HUES6 (cell line): ENCODE measurements around the gene IFNL3.
"Not testable (repeated sequence)": the region's sequence is repeated elsewhere in the genome, so short reads cannot be mapped to it uniquely, and the experiment has no call there.

ENCODE experiments used
- H3K27ac ChIP-seq: 2 replicates; pipeline ENCODE4 v1.7.0; 2013; ENCODE audit warnings: low read depth, mild to moderate bottlenecking, low read length, inconsistent platforms
- H3K27me3 ChIP-seq: 2 replicates; pipeline ENCODE4 v1.6.1; 2013; ENCODE audit warnings: low read length; ENCODE audit not compliant: control insufficient read depth, insufficient read depth
- H3K36me3 ChIP-seq: 2 replicates; pipeline ENCODE4 v1.6.1; 2013; ENCODE audit warnings: low read length; ENCODE audit not compliant: control insufficient read depth, insufficient read depth
- H3K4me1 ChIP-seq: 2 replicates; pipeline ENCODE4 v1.6.1; 2013; ENCODE audit warnings: low read length; ENCODE audit not compliant: control insufficient read depth, insufficient read depth
- H3K4me3 ChIP-seq: 2 replicates; pipeline ENCODE4 v1.5.1; 2013; ENCODE audit warnings: low read depth, low read length
- H3K9ac ChIP-seq: one replicate; pipeline ENCODE4 v1.6.1; 2013; ENCODE audit warnings: mild to moderate bottlenecking, low read length
- H3K9me3 ChIP-seq: 2 replicates; pipeline ENCODE4 v1.6.1; 2013; ENCODE audit warnings: low read depth, low read length; ENCODE audit not compliant: control insufficient read depth, insufficient read depth

The IFNL3 gene

GRCh38 chr19:39237200-39238184 lies 7.3 kb downstream of the IFNL3 start:
- no peaks in the 10 kb centered on the region for H3K36me3 ChIP-seq
- H3K9ac ChIP-seq: no peak overlapping the region
- no peaks in the 10 kb centered on the region for H3K4me1 ChIP-seq
- no peak overlapping the region for H3K27ac ChIP-seq
- no peaks in the 10 kb centered on the region for H3K9me3 ChIP-seq
- no peak overlapping the region for H3K4me3 ChIP-seq
- peaks cover 23% of the 10 kb centered on the region for H3K27me3 ChIP-seq

- Histone ChIP-seq H3K9me3 (no peaks in the 10 kb centered on the region), H3K27ac (no peak overlapping the region), H3K4me1 (no peaks in the 10 kb centered on the region), H3K27me3 (peaks cover 30% of the 10 kb centered on the region), H3K9ac (no peak overlapping the region), H3K36me3 (no peaks in the 10 kb centered on the region), H3K4me3 (no peak overlapping the region)
Observed at GRCh38 chr19:39236527-39236926, 8.3 kb downstream of the IFNL3 start.

- no peak overlapping the region for H3K27ac ChIP-seq
- no peaks in the 10 kb centered on the region for H3K9me3 ChIP-seq
- H3K36me3 ChIP-seq: no peaks in the 10 kb centered on the region
- no peaks in the 10 kb centered on the region for H3K4me1 ChIP-seq
- no peak overlapping the region for H3K9ac ChIP-seq
- peaks cover 23% of the 10 kb centered on the region; the same call in 1 of the 2 replicates for H3K27me3 ChIP-seq
- H3K4me3 ChIP-seq: no peak overlapping the region
Observed at GRCh38 chr19:39232708-39233107, 12.1 kb downstream of the IFNL3 start.

- Histone ChIP-seq H3K9ac (no peak overlapping the region), H3K36me3 (no peaks in the 10 kb centered on the region), H3K27ac (no peak overlapping the region)
Observed at GRCh38 chr19:39230096-39230764, 14.6 kb downstream of the IFNL3 start.

GRCh38 chr19:39224910-39225309 lies 19.9 kb downstream of the IFNL3 start:
- Histone ChIP-seq H3K27ac (no peak overlapping the region), H3K4me1 (no peaks in the 10 kb centered on the region), H3K27me3 (peaks cover 28% of the 10 kb centered on the region), H3K9ac (no peak overlapping the region), H3K36me3 (no peaks in the 10 kb centered on the region), H3K9me3 (no peaks in the 10 kb centered on the region), H3K4me3 (no peak overlapping the region)

More at GRCh38 chr19:39230096-39230764, 14.6 kb downstream of the IFNL3 start:
- Histone ChIP-seq H3K9me3 (no peaks in the 10 kb centered on the region), H3K4me3 (no peak overlapping the region), H3K4me1 (no peaks in the 10 kb centered on the region), H3K27me3 (peaks cover 24% of the 10 kb centered on the region; the same call in 1 of the 2 replicates)

GRCh38 chr19:39223703-39224279 lies 21.0 kb downstream of the IFNL3 start:
- Histone ChIP-seq H3K9ac (no peak overlapping the region), H3K27ac (no peak overlapping the region), H3K4me3 (no peak overlapping the region), H3K9me3 (no peaks in the 10 kb centered on the region), H3K4me1 (no peaks in the 10 kb centered on the region), H3K27me3 (peaks cover 32% of the 10 kb centered on the region), H3K36me3 (no peaks in the 10 kb centered on the region)

GRCh38 chr19:39219108-39219507 lies 25.7 kb downstream of the IFNL3 start:
- H3K9me3 ChIP-seq, H3K4me3 ChIP-seq, H3K36me3 ChIP-seq, H3K27ac ChIP-seq, H3K9ac ChIP-seq, H3K4me1 ChIP-seq: not testable (repeated sequence)
- peaks cover 24% of the 10 kb centered on the region for H3K27me3 ChIP-seq

GRCh38 chr19:39218230-39219007 lies 26.4 kb downstream of the IFNL3 start:
- H3K9ac ChIP-seq: no peak overlapping the region
- no peak overlapping the region for H3K27ac ChIP-seq
- H3K36me3 ChIP-seq: no peaks in the 10 kb centered on the region
- peaks cover 24% of the 10 kb centered on the region for H3K27me3 ChIP-seq
- H3K9me3 ChIP-seq: 0 out of 2 replicates have a peak, but pooled peaks cover 6% of the 10 kb centered on the region
- no peaks in the 10 kb centered on the region for H3K4me1 ChIP-seq
- no peak overlapping the region for H3K4me3 ChIP-seq

- Histone ChIP-seq H3K9ac (no peak overlapping the region), H3K9me3 (0 out of 2 replicates have a peak, but pooled peaks cover 6% of the 10 kb centered on the region), H3K4me1 (no peaks in the 10 kb centered on the region), H3K4me3 (no peak overlapping the region), H3K36me3 (no peaks in the 10 kb centered on the region), H3K27me3 (peaks cover 21% of the 10 kb centered on the region), H3K27ac (no peak overlapping the region)
Observed at GRCh38 chr19:39217094-39217493, 27.7 kb downstream of the IFNL3 start.

- H3K4me3 ChIP-seq, H3K27ac ChIP-seq, H3K27me3 ChIP-seq, H3K9ac ChIP-seq, H3K9me3 ChIP-seq, H3K4me1 ChIP-seq, H3K36me3 ChIP-seq: not testable (repeated sequence)
Observed at GRCh38 chr19:39215323-39215722, 29.5 kb downstream of the IFNL3 start.
